ENCODE measurements around the gene STPG1. TPM values are rescaled to one million over a fixed set of nuclear protein-coding genes. Genes with fewer than 3 reads are reported as not detected.

STPG1 gene
- total and polyA plus RNA-seq, 8 donors = 0.45 to 51.0 (median 4.4) TPM; not detected in 1

GRCh38 chr1:24321697-24322469, 91.7 kb downstream of the STPG1 start:
- intact Hi-C loops (cut with DNase I; ENCODE audit: low total_unique reads) = no loop called here
- H3K9me3 ChIP-seq = no peaks in the 10 kb centered on the region
- peak in 1 of 3 donors; percentile 16 for TF ChIP-seq POLR2AphosphoS5 (IDR thresholded peaks at IDR 0.05)
- TF ChIP-seq CTCF (IDR thresholded peaks at IDR 0.05) = no peak
- 3 to 13% (median 7%) methylated on average over 8 to 72 of the region's 72 CpGs for WGBS, 5 donors
- peak; percentile 63 to 86 for DNase-seq
- peak overlapping the region; percentile 48 to 66 (median 56) for H3K4me3 ChIP-seq
- peaks cover 28 to 48% (median 38%) of the 10 kb centered on the region in 4 donors for H3K4me1 ChIP-seq
- H3K36me3 ChIP-seq = no peaks in the 10 kb centered on the region
- H3K27ac ChIP-seq = peak overlapping the region; percentile 11 to 81 (median 66)
- H3K27me3 ChIP-seq = peaks cover 0 to 26% (median 5%) of the 10 kb centered on the region in 3 donors

- intact Hi-C loops (cut with DNase I; ENCODE audit: low total_unique reads) = no loop called here
- H3K4me3 ChIP-seq = peak overlapping the region in 3 of 4 donors; percentile 48 to 59 (median 52)
- no peaks in the 10 kb centered on the region for H3K36me3 ChIP-seq
- DNase-seq = no peak
- TF ChIP-seq EP300 (IDR thresholded peaks at IDR 0.05) = no peak
- TF ChIP-seq CTCF (IDR thresholded peaks at IDR 0.05) = no peak
- TF ChIP-seq POLR2AphosphoS5 (IDR thresholded peaks at IDR 0.05) = no peak
- TF ChIP-seq POLR2A (IDR thresholded peaks at IDR 0.05) = no peak
- 85 to 94% (median 93%) methylated on average over 8 of the region's 8 CpGs for WGBS, 5 donors
- peaks cover 28 to 48% (median 38%) of the 10 kb centered on the region in 4 donors for H3K4me1 ChIP-seq
- H3K9me3 ChIP-seq = no peaks in the 10 kb centered on the region
- H3K27ac ChIP-seq = peak overlapping the region in 1 of 5 donors; percentile 66
- peaks cover 0 to 30% (median 5%) of the 10 kb centered on the region in 3 donors for H3K27me3 ChIP-seq
These were observed 92.5 kb downstream of the STPG1 start for GRCh38 chr1:24321126-24321525.

- Histone ChIP-seq H3K36me3 (no peaks in the 10 kb centered on the region), H3K27me3 (peaks cover 0 to 30% (median 5%) of the 10 kb centered on the region in 3 donors), H3K27ac (no peak overlapping the region), H3K9me3 (no peaks in the 10 kb centered on the region), H3K4me1 (peaks cover 28 to 48% (median 38%) of the 10 kb centered on the region in 4 donors), H3K4me3 (peak overlapping the region in 2 of 4 donors; percentile 21 to 36)
- intact Hi-C loops (cut with DNase I; ENCODE audit: low total_unique reads) = no loop called here
- no peak for DNase-seq
- WGBS, 5 donors = 85 to 91% (median 88%) methylated on average over 1 of the region's 1 CpG
- TF ChIP-seq POLR2AphosphoS5 (IDR thresholded peaks at IDR 0.05) (no peak), CTCF (IDR thresholded peaks at IDR 0.05) (no peak), EP300 (IDR thresholded peaks at IDR 0.05) (no peak), POLR2A (IDR thresholded peaks at IDR 0.05) (no peak)
These were observed 93.6 kb downstream of the STPG1 start for GRCh38 chr1:24319962-24320361.

GRCh38 chr1:24319312-24319863, 94.2 kb downstream of the STPG1 start, which contains the start of gene GRHL3:
Gene GRHL3 (plus strand): TSS chr1:24319357. CDS start chr1:24319552, 195 bp downstream.
- Histone ChIP-seq H3K27ac (peak within 1 kb of the TSS in 1 of 5 donors; percentile 25), H3K27me3 (peaks cover 0 to 30% (median 5%) of the 10 kb centered on the region in 3 donors), H3K9me3 (no peaks in the 10 kb centered on the region), H3K4me1 (peaks cover 28 to 48% (median 38%) of the 10 kb centered on the region in 4 donors), H3K4me3 (peak within 1 kb of the TSS; percentile 20 to 36 (median 26)), H3K36me3 (no peaks in the 10 kb centered on the region)
- intact Hi-C loops (cut with DNase I; ENCODE audit: low total_unique reads) = no loop called here
- peak; percentile 75 to 84 for DNase-seq
- WGBS, 5 donors = 3 to 10% (median 6%) methylated on average over 21 of the region's 21 CpGs
- TF ChIP-seq EP300 (IDR thresholded peaks at IDR 0.05) (no peak), POLR2AphosphoS5 (IDR thresholded peaks at IDR 0.05) (no peak), CTCF (IDR thresholded peaks at IDR 0.05) (no peak), POLR2A (IDR thresholded peaks at IDR 0.05) (no peak)

All from stomach (tissue), 9 donors.